Ishikawa (cell line): ENCODE data around the gene RPRD1B.

Experiments
- CEBPB ChIP-seq: IDR thresholded peaks from 2 replicates; pipeline ENCODE4 v1.6.1; 2012
- CREB1 ChIP-seq: IDR thresholded peaks from 2 replicates; pipeline ENCODE4 v1.6.1; 2012; ENCODE audit warnings: low read depth
- EGR1 ChIP-seq: IDR thresholded peaks from 2 replicates; pipeline ENCODE4 v1.6.1; 2012
- EP300 ChIP-seq: IDR thresholded peaks from 2 replicates; pipeline ENCODE4 v1.6.1; 2012; ENCODE audit warnings: borderline replicate concordance
- FOXM1 ChIP-seq: IDR thresholded peaks from 2 replicates; pipeline ENCODE4 v1.6.1; 2012; ENCODE audit warnings: low read depth, borderline replicate concordance
- MAX ChIP-seq: IDR thresholded peaks from 2 replicates; pipeline ENCODE4 v1.6.1; 2012
- NFIC ChIP-seq: IDR thresholded peaks from 2 replicates; pipeline ENCODE4 v1.6.1; 2012
- RAD21 ChIP-seq: IDR thresholded peaks from 2 replicates; pipeline ENCODE4 v1.6.1; 2012; ENCODE audit warnings: low read depth
- REST ChIP-seq: IDR thresholded peaks from 2 replicates; pipeline ENCODE4 v1.6.1; 2012; ENCODE audit warnings: low read depth, mild to moderate bottlenecking
- TAF1 ChIP-seq: IDR thresholded peaks from 2 replicates; pipeline ENCODE4 v1.6.1; 2012; ENCODE audit warnings: low read depth, mild to moderate bottlenecking
- TCF12 ChIP-seq: IDR thresholded peaks from 2 replicates; pipeline ENCODE4 v1.6.1; 2012; ENCODE audit warnings: low read depth
- TEAD4 ChIP-seq: IDR thresholded peaks from 2 replicates; pipeline ENCODE4 v1.6.1; 2012
- USF1 ChIP-seq: IDR thresholded peaks from 2 replicates; pipeline ENCODE4 v1.6.1; 2012
- YY1 ChIP-seq: IDR thresholded peaks from 2 replicates; pipeline ENCODE4 v1.6.1; 2012; ENCODE audit warnings: low read depth
- ZBTB7A ChIP-seq: IDR thresholded peaks from 2 replicates; pipeline ENCODE4 v1.6.1; 2012; ENCODE audit warnings: low read depth

RPRD1B gene

GRCh38 chr20:37987602-37988290, 45.8 kb upstream of the RPRD1B start:
- TF ChIP-seq FOXM1 (no peak), TAF1 (no peak), CEBPB (no peak), EP300 (no peak), MAX (no peak), CREB1 (no peak), TEAD4 (no peak), EGR1 (no peak), YY1 (no peak), TCF12 (no peak), RAD21 (no peak), USF1 (no peak), NFIC (no peak), ZBTB7A (no peak), REST (no peak)

GRCh38 chr20:37988306-37988954, 45.1 kb upstream of the RPRD1B start:
- TF ChIP-seq YY1 (no peak), EGR1 (no peak), EP300 (no peak), NFIC (no peak), TCF12 (no peak), USF1 (no peak), MAX (no peak), ZBTB7A (no peak), FOXM1 (no peak), TAF1 (no peak), CEBPB (no peak), RAD21 (no peak), REST (no peak), TEAD4 (no peak), CREB1 (no peak)

- TF ChIP-seq TCF12 (no peak), TEAD4 (no peak), ZBTB7A (no peak), CREB1 (no peak), EP300 (no peak), YY1 (no peak), NFIC (no peak), FOXM1 (no peak), USF1 (no peak), MAX (no peak), REST (no peak), RAD21 (no peak), CEBPB (no peak), TAF1 (no peak), EGR1 (no peak)
Observed at GRCh38 chr20:37989601-37990295, 43.8 kb upstream of the RPRD1B start.
